Measurements from ENCODE around the gene NOL9. TPM values are rescaled to one million over a fixed set of nuclear protein-coding genes. Genes with fewer than 3 reads are reported as not detected.

NOL9 gene
- total and polyA plus RNA-seq, 2 of the 13 experiments (the other 11 are each of a cell fraction or from before 2014, with no cell fraction given): 18.0 to 24.7 TPM

DNA sequence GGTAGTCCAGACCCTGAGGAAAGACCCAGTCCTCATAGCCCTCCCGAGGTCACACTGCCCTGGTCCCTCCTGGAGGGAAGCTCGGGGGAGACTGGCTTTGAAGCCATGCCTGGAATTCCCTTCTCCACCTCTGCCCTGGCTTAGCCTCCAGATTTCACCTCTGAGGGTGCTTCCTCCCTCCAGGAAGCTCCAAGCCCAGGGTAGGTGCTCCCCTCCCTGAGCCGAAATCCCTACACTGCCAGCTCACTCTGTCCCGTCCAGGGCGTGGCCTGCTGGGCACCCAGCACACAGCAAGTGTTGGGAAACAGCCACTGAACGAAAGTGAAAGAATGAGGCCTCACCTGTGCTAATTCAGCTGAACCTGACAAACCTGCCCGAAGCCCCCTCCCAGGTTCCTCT, 82.3 kb downstream of the NOL9 start:
- Histone ChIP-seq H4K20me1 (ENCODE audit: insufficient read depth, low read length) (no peaks in the 10 kb centered on the region), H3K9ac (ENCODE audit: insufficient read depth, low read depth, low read length) (no peak overlapping the region), H3K4me1 (ENCODE audit: insufficient read depth, low read length) (peaks cover 18% of the 10 kb centered on the region), H2AFZ (ENCODE audit: low read length) (no peak overlapping the region), H3K4me2 (ENCODE audit: low read depth, low read length) (no peak overlapping the region), H3K4me3 (replicated peaks in 1 of 3; ENCODE audit: insufficient read depth in 1 of 3, low read depth in 2 of 3, low read length in 3 of 3) (no peak overlapping the region), H3K36me3 (replicated peaks in 1 of 2; ENCODE audit: control insufficient read depth in 1 of 2, insufficient read depth in 2 of 2, low read length in 2 of 2) (no peaks in the 10 kb centered on the region), H3K27me3 (ENCODE audit: control insufficient read depth in 1 of 2, insufficient read depth in 2 of 2, low read length in 2 of 2) (no peaks in the 10 kb centered on the region), H3K9me3 (ENCODE audit: low read length) (no peaks in the 10 kb centered on the region), H3K27ac (ENCODE audit: extremely low read length, insufficient read depth, low read length) (no peak overlapping the region), H3K79me2 (ENCODE audit: insufficient read depth, low read length) (no peaks in the 10 kb centered on the region)
- intact Hi-C loops (cut with micrococcal nuclease; ENCODE audit: unreplicated experiment) (no loop called here), in situ Hi-C loops (cut with HindIII; ENCODE audit: extremely low pct_ligation_motif_present, low pct_unique_long_range_greater_than_20kb) (no loop called here)
- ATAC-seq (no peak), FAIRE-seq (no peak), DNase-seq (ENCODE audit: low spot score) (no peak)
- WGBS (ENCODE audit: low lambda C conversion rate): 93% methylated on average over 7 of the region's 7 CpGs
- TF ChIP-seq, protein P1, sequence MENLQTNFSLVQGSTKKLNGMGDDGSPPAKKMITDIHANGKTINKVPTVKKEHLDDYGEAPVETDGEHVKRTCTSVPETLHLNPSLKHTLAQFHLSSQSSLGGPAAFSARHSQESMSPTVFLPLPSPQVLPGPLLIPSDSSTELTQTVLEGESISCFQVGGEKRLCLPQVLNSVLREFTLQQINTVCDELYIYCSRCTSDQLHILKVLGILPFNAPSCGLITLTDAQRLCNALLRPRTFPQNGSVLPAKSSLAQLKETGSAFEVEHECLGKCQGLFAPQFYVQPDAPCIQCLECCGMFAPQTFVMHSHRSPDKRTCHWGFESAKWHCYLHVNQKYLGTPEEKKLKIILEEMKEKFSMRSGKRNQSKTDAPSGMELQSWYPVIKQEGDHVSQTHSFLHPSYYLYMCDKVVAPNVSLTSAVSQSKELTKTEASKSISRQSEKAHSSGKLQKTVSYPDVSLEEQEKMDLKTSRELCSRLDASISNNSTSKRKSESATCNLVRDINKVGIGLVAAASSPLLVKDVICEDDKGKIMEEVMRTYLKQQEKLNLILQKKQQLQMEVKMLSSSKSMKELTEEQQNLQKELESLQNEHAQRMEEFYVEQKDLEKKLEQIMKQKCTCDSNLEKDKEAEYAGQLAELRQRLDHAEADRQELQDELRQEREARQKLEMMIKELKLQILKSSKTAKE (CRISPR knock-in tag; IDR thresholded peaks at IDR 0.05; ENCODE audit: borderline replicate concordance): no peak
- TF ChIP-seq ZNF414 (CRISPR knock-in tag; IDR thresholded peaks at IDR 0.05) (no peak), CSRNP1 (CRISPR knock-in tag; IDR thresholded peaks at IDR 0.05) (no peak), ZNF234 (CRISPR knock-in tag; conservative IDR thresholded peaks at IDR 0.05) (no peak), YEATS4 (CRISPR knock-in tag; IDR thresholded peaks at IDR 0.05; ENCODE audit: borderline replicate concordance) (no peak), NFE2L2 (IDR thresholded peaks at IDR 0.05; ENCODE audit: low read length) (no peak), SRF (IDR thresholded peaks at IDR 0.05; ENCODE audit: low read depth, low read length) (no peak)
- CTCF ChIA-PET (ENCODE audit: low intra/inter-chr PET ratio, low total read pairs): no interaction called here
- POLR2A ChIA-PET: interaction anchor here (1.5 kb wide), 2 partner anchors 21 to 26 kb away, joined by 3 to 4 read pairs; no protein-coding TSS in a partner anchor
- no TSS peak for BruUV-seq (replicated peaks)

Small RNAs within 50 kb of the gene (small RNA-seq; reads per million reads assigned to genes)
- 0 reads per million in 3 experiments for gene RNU6-731P (ENCODE audit: insufficient read depth in 2 of 3, insufficient read length in 3 of 3, low read depth in 2 of 3, low replicate concordance in 1 of 3)

Other genes with a start within 250 kb of the NOL9 start
- 33.0 and 43.2 TPM in 2 replicates for gene ACOT7, start 160.7 kb downstream of the NOL9 start, total RNA-seq (2016; rRNA removed; fragmentation: Illumina TruSeq; extraction: Trizol)
- gene ACOT7, start 160.7 kb downstream of the NOL9 start, polyA plus RNA-seq (2011; rRNA removed): 47.6 and 55.8 TPM in 2 replicates
- gene HES2, start 134.6 kb downstream of the NOL9 start, total RNA-seq (2016; rRNA removed; fragmentation: Illumina TruSeq; extraction: Trizol): 0.10 and 0.11 TPM in 2 replicates
- 0.13 and 0.17 TPM in 2 replicates for gene HES2, start 134.6 kb downstream of the NOL9 start, polyA plus RNA-seq (2011; rRNA removed)
- 38.5 and 48.6 TPM in 2 replicates for gene ESPN, start 129.7 kb downstream of the NOL9 start, total RNA-seq (2016; rRNA removed; fragmentation: Illumina TruSeq; extraction: Trizol)
- 54.2 and 70.4 TPM in 2 replicates for gene ESPN, start 129.7 kb downstream of the NOL9 start, polyA plus RNA-seq (2011; rRNA removed)
- 0.55 and 1.5 TPM in 2 replicates for gene TNFRSF25, start 88.3 kb downstream of the NOL9 start, total RNA-seq (2016; rRNA removed; fragmentation: Illumina TruSeq; extraction: Trizol)
- 1.4 and 1.6 TPM in 2 replicates for gene TNFRSF25, start 88.3 kb downstream of the NOL9 start, polyA plus RNA-seq (2011; rRNA removed)
- gene PLEKHG5, start 62.8 kb downstream of the NOL9 start, total RNA-seq (2016; rRNA removed; fragmentation: Illumina TruSeq; extraction: Trizol): 1.9 and 3.5 TPM in 2 replicates
- 1.9 and 2.6 TPM in 2 replicates for gene PLEKHG5, start 62.8 kb downstream of the NOL9 start, polyA plus RNA-seq (2011; rRNA removed)
- gene TAS1R1, start 794 bp upstream of the NOL9 start, total RNA-seq (2016; rRNA removed; fragmentation: Illumina TruSeq; extraction: Trizol): 0.98 and 1.4 TPM in 2 replicates
- gene TAS1R1, start 794 bp upstream of the NOL9 start, polyA plus RNA-seq (2011; rRNA removed): 1.6 and 1.9 TPM in 2 replicates
- gene ZBTB48, start 25.5 kb upstream of the NOL9 start, total RNA-seq (2016; rRNA removed; fragmentation: Illumina TruSeq; extraction: Trizol): 13.8 and 17.1 TPM in 2 replicates
- gene ZBTB48, start 25.5 kb upstream of the NOL9 start, polyA plus RNA-seq (2011; rRNA removed): 13.0 and 18.1 TPM in 2 replicates
- 20.9 and 25.0 TPM in 2 replicates for gene KLHL21, start 48.4 kb upstream of the NOL9 start, total RNA-seq (2016; rRNA removed; fragmentation: Illumina TruSeq; extraction: Trizol)
- 14.8 and 19.9 TPM in 2 replicates for gene KLHL21, start 48.4 kb upstream of the NOL9 start, polyA plus RNA-seq (2011; rRNA removed)
- 7.4 and 8.4 TPM in 2 replicates for gene PHF13, start 59.2 kb upstream of the NOL9 start, total RNA-seq (2016; rRNA removed; fragmentation: Illumina TruSeq; extraction: Trizol)
- gene PHF13, start 59.2 kb upstream of the NOL9 start, polyA plus RNA-seq (2011; rRNA removed): 4.7 and 6.1 TPM in 2 replicates
- 14.9 and 15.0 TPM in 2 replicates for gene THAP3, start 70.4 kb upstream of the NOL9 start, total RNA-seq (2016; rRNA removed; fragmentation: Illumina TruSeq; extraction: Trizol)
- 10.3 and 12.1 TPM in 2 replicates for gene THAP3, start 70.4 kb upstream of the NOL9 start, polyA plus RNA-seq (2011; rRNA removed)
- 47.6 and 56.8 TPM in 2 replicates for gene DNAJC11, start 147.3 kb upstream of the NOL9 start, total RNA-seq (2016; rRNA removed; fragmentation: Illumina TruSeq; extraction: Trizol)
- 24.0 and 25.1 TPM in 2 replicates for gene DNAJC11, start 147.3 kb upstream of the NOL9 start, polyA plus RNA-seq (2011; rRNA removed)
- 36.4 and 36.7 TPM in 2 replicates for gene CAMTA1, start 230.9 kb upstream of the NOL9 start, total RNA-seq (2016; rRNA removed; fragmentation: Illumina TruSeq; extraction: Trizol)
- gene CAMTA1, start 230.9 kb upstream of the NOL9 start, polyA plus RNA-seq (2011; rRNA removed): 22.4 and 25.0 TPM in 2 replicates